ENCODE results near the gene NEDD4. TPM values are rescaled to one million over a fixed set of nuclear protein-coding genes. Genes with fewer than 3 reads are reported as not detected.

Gene NEDD4
- polyA plus RNA-seq, 3 donors, result 1.2 to 3.8 (median 1.3) TPM

GRCh38 chr15:55900019-55900418 is 93.4 kb downstream of the NEDD4 start:
- Mint-ChIP-seq H3K36me3 (no peaks in the 10 kb centered on the region), H3K27ac (no peak overlapping the region), H3K4me1 (peaks cover 6% of the 10 kb centered on the region), H3K4me3 (no peak overlapping the region), H3K9me3 (peaks cover 0 to 2% (median 0%) of the 10 kb centered on the region in 7 donors), H3K27me3 (ENCODE audit: low read depth in 3 of 3) (peaks cover 0 to 3% (median 0%) of the 10 kb centered on the region in 3 donors)
- Histone ChIP-seq H3K9ac (ENCODE audit: insufficient read depth, low read length, poor library complexity, severe bottlenecking) (no peak overlapping the region), H3K4me1 (ENCODE audit: control insufficient read depth in 1 of 2, insufficient read depth in 2 of 2, low read length in 2 of 2) (no peaks in the 10 kb centered on the region), H3K4me3 (replicated peaks in 1 of 3; ENCODE audit: low read depth in 2 of 3, low read length in 3 of 3) (no peak overlapping the region), H4K20me1 (ENCODE audit: insufficient read depth, low read length) (no peaks in the 10 kb centered on the region), H3K27ac (ENCODE audit: low read depth in 1 of 2, low read length in 2 of 2) (no peak overlapping the region), H3K4me2 (replicated peaks; ENCODE audit: extremely low read depth, low read length, poor library complexity, severe bottlenecking) (no peak overlapping the region), H3K9me3 (replicated peaks in 1 of 2; ENCODE audit: control insufficient read depth in 1 of 2, insufficient read depth in 1 of 2, low read length in 2 of 2) (no peaks in the 10 kb centered on the region), H3K36me3 (replicated peaks in 1 of 2; ENCODE audit: control insufficient read depth in 1 of 2, insufficient read depth in 2 of 2, low read length in 2 of 2) (no peaks in the 10 kb centered on the region), H3K27me3 (ENCODE audit: control insufficient read depth in 2 of 2, insufficient read depth in 2 of 2, low read length in 2 of 2) (no peaks in the 10 kb centered on the region), H2AFZ (ENCODE audit: insufficient read depth, low read depth, low read length, poor library complexity, severe bottlenecking) (no peak overlapping the region), H3K79me2 (ENCODE audit: insufficient read depth, low read length) (no peaks in the 10 kb centered on the region)
- intact Hi-C loops (cut with micrococcal nuclease), result no loop called here
- TF ChIP-seq CTCF (IDR thresholded peaks at IDR 0.05), result no peak
- DNase-seq, result no peak
- 96% methylated on average over 3 of the region's 3 CpGs for WGBS (ENCODE audit: insufficient coverage)

- intact Hi-C loops (cut with micrococcal nuclease), result no loop called here
- Mint-ChIP-seq H3K4me3 (no peak overlapping the region), H3K4me1 (peaks cover 7% of the 10 kb centered on the region), H3K27me3 (ENCODE audit: low read depth in 3 of 3) (peaks cover 0 to 3% (median 0%) of the 10 kb centered on the region in 3 donors), H3K36me3 (no peaks in the 10 kb centered on the region), H3K9me3 (peaks cover 0 to 2% (median 0%) of the 10 kb centered on the region in 7 donors), H3K27ac (no peak overlapping the region)
- WGBS (ENCODE audit: insufficient coverage), result no CpG with 5 or more reads among the region's 1 CpG
- Histone ChIP-seq H3K27ac (ENCODE audit: low read depth in 1 of 2, low read length in 2 of 2) (no peak overlapping the region), H3K4me2 (replicated peaks; ENCODE audit: extremely low read depth, low read length, poor library complexity, severe bottlenecking) (no peak overlapping the region), H3K9me3 (replicated peaks in 1 of 2; ENCODE audit: control insufficient read depth in 1 of 2, insufficient read depth in 1 of 2, low read length in 2 of 2) (no peaks in the 10 kb centered on the region), H3K27me3 (ENCODE audit: control insufficient read depth in 2 of 2, insufficient read depth in 2 of 2, low read length in 2 of 2) (no peaks in the 10 kb centered on the region), H2AFZ (ENCODE audit: insufficient read depth, low read depth, low read length, poor library complexity, severe bottlenecking) (no peak overlapping the region), H3K9ac (ENCODE audit: insufficient read depth, low read length, poor library complexity, severe bottlenecking) (no peak overlapping the region), H3K36me3 (replicated peaks in 1 of 2; ENCODE audit: control insufficient read depth in 1 of 2, insufficient read depth in 2 of 2, low read length in 2 of 2) (no peaks in the 10 kb centered on the region), H3K79me2 (ENCODE audit: insufficient read depth, low read length) (no peaks in the 10 kb centered on the region), H4K20me1 (ENCODE audit: insufficient read depth, low read length) (no peaks in the 10 kb centered on the region), H3K4me1 (ENCODE audit: control insufficient read depth in 1 of 2, insufficient read depth in 2 of 2, low read length in 2 of 2) (no peaks in the 10 kb centered on the region), H3K4me3 (replicated peaks in 1 of 3; ENCODE audit: low read depth in 2 of 3, low read length in 3 of 3) (no peak overlapping the region)
- TF ChIP-seq CTCF (IDR thresholded peaks at IDR 0.05), result no peak
- DNase-seq, result no peak
These were observed 93.9 kb downstream of the NEDD4 start for GRCh38 chr15:55899537-55899936.
